Heart right ventricle (tissue), 16 donors: Measurements from ENCODE around the gene SP140L. TPM values are rescaled to one million over a fixed set of nuclear protein-coding genes. Genes with fewer than 3 reads are reported as not detected.

Source experiments
- ATAC-seq, 8 donors: fragments of 200-7000 bp; cut with Tn5 transposase; one replicate each; pipeline ENCODE4 v1.9.1; 2020; ENCODE audit warnings: mild to moderate bottlenecking in 8 of 8, moderate library complexity in 8 of 8, moderate number of reproducible peaks in 1 of 8
- DNase-seq, 2 donors: peaks; one replicate each; pipeline ENCODE4 v3.0.0-alpha.2; 2020
- H3K27ac ChIP-seq, 10 donors: fragments of 200-600 bp; sonication (generic) in 2 of 10; one replicate each; pipeline versions ENCODE4 v1.5.0 to v1.8.0; 2020 to 2022; ENCODE audit warnings: mild to moderate bottlenecking in 3 of 10
- H3K27me3 ChIP-seq, 7 donors: fragments of 200-600 bp; one replicate each; pipeline ENCODE4 v1.8.0; 2021 to 2022; ENCODE audit warnings: mild to moderate bottlenecking in 2 of 7
- H3K36me3 ChIP-seq, 9 donors: fragments of 200-600 bp; sonication (generic) in 1 of 9; one replicate each; pipeline versions ENCODE4 v1.5.0 to v1.8.0; 2020 to 2022; ENCODE audit warnings: mild to moderate bottlenecking in 2 of 9
- H3K4me1 ChIP-seq, 9 donors: fragments of 200-600 bp; sonication (generic) in 1 of 9; one replicate each; pipeline versions ENCODE4 v1.5.0 to v1.8.0; 2020 to 2022; ENCODE audit warnings: mild to moderate bottlenecking in 4 of 9
- H3K4me3 ChIP-seq, 10 donors: fragments of 200-600 bp; sonication (generic) in 2 of 10; one replicate each; pipeline versions ENCODE4 v1.5.0 to v1.8.0; 2020 to 2022; ENCODE audit warnings: mild to moderate bottlenecking in 7 of 10, moderate library complexity in 2 of 10
- H3K9me3 ChIP-seq, 11 donors: fragments of 200-600 bp in 10 of 11; sonication (generic) in 2 of 11; one replicate each; pipeline versions ENCODE4 v1.5.0 to v1.8.0; 2013 to 2022; ENCODE audit warnings: mild to moderate bottlenecking in 2 of 11, control low read depth in 1 of 11, moderate library complexity in 1 of 11
- WGBS, 2 donors: extraction: QIAGEN DNeasy Blood & Tissue Kit; methylation state at CpG; one replicate each; pipeline ENCODE4 v1.1.7; 2013; ENCODE audit warnings: inconsistent platforms in 1 of 2; 5-methylcytosine and 5-hydroxymethylcytosine counted together
- intact Hi-C, 10 donors: fragments of 100-400 bp; cut with DNase I; formaldehyde crosslinking; loops; one replicate each; pipeline versions ENCODE4 v1.11.1 to v1.14.2; 2022
- polyA plus RNA-seq, 2 donors: library from polyadenylated mRNA; stranded (reverse); fragments of 200-250 nt; gene quantifications; one replicate each; pipeline ENCODE4 v1.2.3, GENCODE V29; 2013
- total RNA-seq, 10 donors: library from RNA; stranded (reverse); fragmentation: NEBNext Ultra II Directional in 3 of 10; extraction: Animal tissue kit (Norgen Biotek cat#: 25700) in 3 of 10; gene quantifications; one replicate each; pipeline versions ENCODE4 v1.2.1 to v1.2.4, GENCODE V29; 2021 to 2023
- TF ChIP-seq, protein P1 (sequence below), 9 donors: fragments of 200-600 bp; sonication (generic) in 2 of 9; IDR thresholded peaks; one replicate each; pipeline versions ENCODE4 v1.5.0 to v1.8.0; 2021 to 2022; ENCODE audit warnings: antibody characterized with exemption in 9 of 9, mild to moderate bottlenecking in 5 of 9, moderate library complexity in 1 of 9
- donor health status: Arrhythmogenic right ventricular cardiomyopathy.
- donor health status: ischemic (EF 13 %, LVEDD 7.1; RV severe dilation, severe dysfunction).
- donor health status: healthy with polysubstance abuse.
- donor health status: DM: no; HTN: yes; CAD: no.
- donor health status: DM: no; HTN: no; CAD: no.
- donor health status: ischemic (EF 25% LVEDD 6.9; RV normal size, moderate dysfunction).
- donor health status: ischemic (EF 25% LVEDD 5.7; RV mildly dilated, moderate dysfunction).
- donor health status: healthy.
- donor health status: DM: yes; HTN: yes; CAD: no.
- donor health status: Ischemic cardiomyopathy.
- donor health status: ischemic (EF 35%, LVEDD 5.7; RV mildly dilated, moderate dysfunction).
- donor health status: nonischemic (EF 11% LVEDD 7.7; RV severe dilation, severe dysfunction).
- donor health status: DM: yes; HTN: yes; CAD: no.
- donor health status: PGD.
- donor health status: ischemic (EF 29% LVEDD 5.4; RV normal size, mild dysfunction).
- donor health status: nonischemic (EF 23%, LVEDD 6.1; RV moderate dilation, normal function).

Gene SP140L
- total and polyA plus RNA-seq, 12 donors = 2.5 to 10.8 (median 4.4) TPM

GRCh38 chr2:230325316-230326243 is 1.4 kb upstream of the SP140L start:
- H3K4me3 ChIP-seq = no peak overlapping the region
- intact Hi-C loops = loop anchor here in 3 of 10 donors (5.0 to 10.0 kb wide), 3 partner anchors 92 to 111 kb away; partner anchors contain the start of genes SP100 (in 1 of the 3) and SP110 (in 1 of the 3)
- TF ChIP-seq, protein P1, sequence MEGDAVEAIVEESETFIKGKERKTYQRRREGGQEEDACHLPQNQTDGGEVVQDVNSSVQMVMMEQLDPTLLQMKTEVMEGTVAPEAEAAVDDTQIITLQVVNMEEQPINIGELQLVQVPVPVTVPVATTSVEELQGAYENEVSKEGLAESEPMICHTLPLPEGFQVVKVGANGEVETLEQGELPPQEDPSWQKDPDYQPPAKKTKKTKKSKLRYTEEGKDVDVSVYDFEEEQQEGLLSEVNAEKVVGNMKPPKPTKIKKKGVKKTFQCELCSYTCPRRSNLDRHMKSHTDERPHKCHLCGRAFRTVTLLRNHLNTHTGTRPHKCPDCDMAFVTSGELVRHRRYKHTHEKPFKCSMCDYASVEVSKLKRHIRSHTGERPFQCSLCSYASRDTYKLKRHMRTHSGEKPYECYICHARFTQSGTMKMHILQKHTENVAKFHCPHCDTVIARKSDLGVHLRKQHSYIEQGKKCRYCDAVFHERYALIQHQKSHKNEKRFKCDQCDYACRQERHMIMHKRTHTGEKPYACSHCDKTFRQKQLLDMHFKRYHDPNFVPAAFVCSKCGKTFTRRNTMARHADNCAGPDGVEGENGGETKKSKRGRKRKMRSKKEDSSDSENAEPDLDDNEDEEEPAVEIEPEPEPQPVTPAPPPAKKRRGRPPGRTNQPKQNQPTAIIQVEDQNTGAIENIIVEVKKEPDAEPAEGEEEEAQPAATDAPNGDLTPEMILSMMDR (IDR thresholded peaks at IDR 0.05) = no peak
- WGBS, 2 donors = 88 to 91% methylated on average over 8 to 9 of the region's 9 CpGs
- peaks cover 0 to 12% (median 2%) of the 10 kb centered on the region in 11 donors for H3K9me3 ChIP-seq
- H3K4me1 ChIP-seq = peaks cover 0 to 41% (median 19%) of the 10 kb centered on the region in 9 donors
- no peak for ATAC-seq
- peaks cover 0 to 13% (median 0%) of the 10 kb centered on the region in 9 donors for H3K36me3 ChIP-seq
- H3K27me3 ChIP-seq = no peaks in the 10 kb centered on the region
- no peak for DNase-seq
- H3K27ac ChIP-seq = no peak overlapping the region

DNA sequence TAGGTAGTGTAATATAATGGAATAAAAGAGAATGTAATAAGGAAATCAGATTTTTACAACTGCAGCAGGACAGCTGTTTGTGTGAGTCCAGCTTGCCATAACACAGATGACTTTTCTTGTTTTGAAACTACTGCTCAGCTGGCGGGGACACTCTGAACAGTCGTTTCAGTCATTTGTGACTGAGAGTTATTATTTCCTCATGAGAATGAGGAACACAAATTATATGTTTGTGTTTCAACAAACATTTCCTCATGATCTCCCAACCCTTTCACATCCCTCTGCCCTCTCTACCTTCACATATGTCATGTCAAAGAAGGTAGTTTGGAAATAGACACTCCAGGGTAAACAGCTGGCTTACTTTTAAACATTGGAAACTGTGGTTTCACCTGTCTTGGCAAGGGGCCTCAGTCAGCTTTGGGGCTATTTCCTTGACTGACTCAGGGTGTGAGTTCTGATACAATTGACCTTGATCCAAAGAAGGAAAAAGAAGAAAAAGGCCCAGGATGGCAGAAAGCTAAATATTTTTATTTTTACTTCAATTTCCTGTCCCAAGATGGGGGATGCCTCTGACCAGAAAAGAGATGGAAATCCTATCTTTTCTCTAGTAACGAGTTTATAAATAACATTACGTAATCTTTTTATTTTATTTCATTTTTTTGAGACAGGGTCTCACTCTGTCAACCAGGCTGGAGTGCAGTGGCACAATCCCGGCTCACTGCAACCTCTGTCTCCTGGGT is 593 bp downstream of the SP140L start:
- 65 to 71% methylated on average over 5 of the region's 5 CpGs for WGBS, 2 donors
- peak in 4 of 8 donors; percentile 13 to 38 (median 28) for ATAC-seq
- Histone ChIP-seq H3K36me3 (peaks cover 0 to 19% (median 0%) of the 10 kb centered on the region in 9 donors), H3K9me3 (peaks cover 0 to 9% (median 0%) of the 10 kb centered on the region in 11 donors), H3K27ac (peak overlapping the region in 9 of 10 donors; percentile 54 to 97 (median 83)), H3K4me1 (peaks cover 0 to 41% (median 19%) of the 10 kb centered on the region in 9 donors), H3K27me3 (no peaks in the 10 kb centered on the region), H3K4me3 (peak overlapping the region; percentile 9 to 65 (median 54))
- TF ChIP-seq, protein P1 (IDR thresholded peaks at IDR 0.05) = no peak
- intact Hi-C loops = loop anchor here in 3 of 10 donors (5.0 to 10.0 kb wide), 3 partner anchors 90 to 113 kb away; partner anchors contain the start of genes SP100 (in 1 of the 3) and SP110 (in 1 of the 3)
- no peak for DNase-seq

GRCh38 chr2:230328155-230328458 is 1.1 kb downstream of the SP140L start:
- peak overlapping the region in 3 of 10 donors; percentile 82 to 97 (median 89) for H3K27ac ChIP-seq
- WGBS, 2 donors = 84 to 96% methylated on average over 8 of the region's 8 CpGs
- intact Hi-C loops = loop anchor here in 3 of 10 donors (5.0 to 10.0 kb wide), 3 partner anchors 89 to 113 kb away; partner anchors contain the start of genes SP100 (in 1 of the 3) and SP110 (in 1 of the 3)

More at GRCh38 chr2:230328155-230328458, 1.1 kb downstream of the SP140L start:
- H3K4me3 ChIP-seq = peak overlapping the region in 6 of 10 donors; percentile 52 to 65 (median 58)
- ATAC-seq (no peak), DNase-seq (no peak)
- H3K27me3 ChIP-seq = no peaks in the 10 kb centered on the region
- peaks cover 0 to 4% (median 0%) of the 10 kb centered on the region in 11 donors for H3K9me3 ChIP-seq
- TF ChIP-seq, protein P1 (IDR thresholded peaks at IDR 0.05) = no peak
- peaks cover 0 to 41% (median 19%) of the 10 kb centered on the region in 9 donors for H3K4me1 ChIP-seq
- peaks cover 0 to 22% (median 0%) of the 10 kb centered on the region in 9 donors for H3K36me3 ChIP-seq
